A673 (cell line): ENCODE results near the gene CERKL.

Experiments
- CTCF ChIP-seq: fragments of 300-800, 200-600 bp; sonication (generic); conservative IDR thresholded peaks from 2 replicates; pipeline ENCODE4 v1.5.1; 2017; ENCODE audit warnings: low read depth, mild to moderate bottlenecking, antibody characterized with exemption, low read length, moderate library complexity, mixed read lengths
- EZH2 ChIP-seq: fragments of 200-600 bp; sonication (generic); IDR thresholded peaks from 2 replicates; pipeline ENCODE4 v1.6.1; 2017; ENCODE audit warnings: borderline replicate concordance, low read depth, mild to moderate bottlenecking, mixed read lengths, antibody characterized with exemption, low read length; ENCODE audit not compliant: poor library complexity, severe bottlenecking

GRCh38 chr2:181656450-181657291 lies at the start of gene CERKL:
- no peak for TF ChIP-seq CTCF
- TF ChIP-seq EZH2: no peak
